Ishikawa (cell line): ENCODE results near the gene GREB1L.

ENCODE experiments used
- CEBPB ChIP-seq: IDR thresholded peaks from 2 replicates; pipeline ENCODE4 v1.6.1; 2012
- CREB1 ChIP-seq: IDR thresholded peaks from 2 replicates; pipeline ENCODE4 v1.6.1; 2012; ENCODE audit warnings: low read depth
- EP300 ChIP-seq: IDR thresholded peaks from 2 replicates; pipeline ENCODE4 v1.6.1; 2012; ENCODE audit warnings: borderline replicate concordance
- RAD21 ChIP-seq: IDR thresholded peaks from 2 replicates; pipeline ENCODE4 v1.6.1; 2012; ENCODE audit warnings: low read depth
- REST ChIP-seq: IDR thresholded peaks from 2 replicates; pipeline ENCODE4 v1.6.1; 2012; ENCODE audit warnings: low read depth, mild to moderate bottlenecking
- TAF1 ChIP-seq: IDR thresholded peaks from 2 replicates; pipeline ENCODE4 v1.6.1; 2012; ENCODE audit warnings: low read depth, mild to moderate bottlenecking
- TCF12 ChIP-seq: IDR thresholded peaks from 2 replicates; pipeline ENCODE4 v1.6.1; 2012; ENCODE audit warnings: low read depth
- YY1 ChIP-seq: IDR thresholded peaks from 2 replicates; pipeline ENCODE4 v1.6.1; 2012; ENCODE audit warnings: low read depth
- ZBTB7A ChIP-seq: IDR thresholded peaks from 2 replicates; pipeline ENCODE4 v1.6.1; 2012; ENCODE audit warnings: low read depth

- TF ChIP-seq CEBPB (no peak), REST (no peak), RAD21 (no peak), EP300 (no peak), CREB1 (no peak), TAF1 (no peak), YY1 (no peak), ZBTB7A (no peak), TCF12 (no peak)
Measured at GRCh38 chr18:21387886-21388285, 145.9 kb downstream of the GREB1L start.
